AG09319 (cell line): ENCODE data around the gene CDA.

Experiments used
- DNase-seq: peaks from one replicate; pipeline ENCODE4 v3.0.0-alpha.2; 2010; ENCODE audit warnings: low read depth; ENCODE audit errors: extremely low read depth
- CTCF ChIP-seq: IDR thresholded peaks from 2 replicates; pipeline ENCODE4 v1.5.1; 2011; ENCODE audit warnings: low read depth, mild to moderate bottlenecking, inconsistent platforms, low read length, moderate library complexity

CDA gene

GRCh38 chr1:20588634-20589225 lies at the start of gene CDA:
Gene CDA (plus strand): TSS chr1:20589097. CDS start chr1:20589130, 33 bp downstream.
- DNase-seq, result no peak
- TF ChIP-seq CTCF, result no peak

- DNase-seq, result no peak
- no peak for TF ChIP-seq CTCF
Measured at GRCh38 chr1:20540281-20540680, 48.6 kb upstream of the CDA start.

GRCh38 chr1:20546637-20547036 lies 42.3 kb upstream of the CDA start:
- TF ChIP-seq CTCF, result no peak
- DNase-seq, result no peak

- DNase-seq, result no peak
- no peak for TF ChIP-seq CTCF
Measured at GRCh38 chr1:20551161-20551560, 37.7 kb upstream of the CDA start.

- no peak for DNase-seq
- no peak for TF ChIP-seq CTCF
Measured at GRCh38 chr1:20551945-20552727, 36.8 kb upstream of the CDA start, which contains the start of gene FAM43B. Gene FAM43B (plus strand): TSS chr1:20552573. CDS start chr1:20552974, 401 bp downstream.

- no peak for DNase-seq
Measured at GRCh38 chr1:20552728-20553445, 36.0 kb upstream of the CDA start.

More at GRCh38 chr1:20552728-20553445, 36.0 kb upstream of the CDA start:
- TF ChIP-seq CTCF, result no peak
